Right hindlimb (tissue), 1 donor: ENCODE results near the gene MRPS27.
"Not testable (repeated sequence)": the region's sequence is repeated elsewhere in the genome, so short reads cannot be mapped to it uniquely, and the experiment has no call there.

ENCODE experiments used
- DNase-seq: peaks from one replicate; pipeline ENCODE4 v3.0.0-alpha.2; 2018

MRPS27 gene

GRCh38 chr5:72324189-72324825 is 4.3 kb upstream of the MRPS27 start:
- DNase-seq, result no peak

- DNase-seq, result peak; percentile 51
Observed at GRCh38 chr5:72319435-72319975, 535 bp downstream of the MRPS27 start.

- no peak for DNase-seq
Observed at GRCh38 chr5:72314571-72315172, 5.4 kb downstream of the MRPS27 start.

DNA sequence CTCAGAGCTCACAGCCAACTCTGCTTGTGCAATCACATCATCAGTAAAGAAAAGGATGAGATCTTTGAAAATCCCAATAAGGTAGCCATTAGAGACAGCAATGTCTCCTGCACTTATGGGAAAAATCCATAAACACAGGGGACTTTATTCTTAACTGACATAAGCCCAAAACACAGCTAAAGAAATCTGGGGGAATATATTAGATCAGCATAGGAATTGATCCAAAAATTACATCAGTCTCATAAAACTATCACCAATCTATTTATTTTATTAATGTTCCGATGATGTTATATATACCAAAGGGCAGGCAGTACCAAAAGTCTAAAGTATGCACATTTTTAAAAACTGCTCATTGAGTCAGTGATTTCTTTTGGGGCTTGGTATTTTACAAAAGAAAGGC is 6.9 kb downstream of the MRPS27 start:
- no peak for DNase-seq

- no peak for DNase-seq
Observed at GRCh38 chr5:72308853-72309191, 11.2 kb downstream of the MRPS27 start.

- peak; percentile 98 for DNase-seq
Observed at GRCh38 chr5:72307968-72308852, 11.8 kb downstream of the MRPS27 start.

DNA sequence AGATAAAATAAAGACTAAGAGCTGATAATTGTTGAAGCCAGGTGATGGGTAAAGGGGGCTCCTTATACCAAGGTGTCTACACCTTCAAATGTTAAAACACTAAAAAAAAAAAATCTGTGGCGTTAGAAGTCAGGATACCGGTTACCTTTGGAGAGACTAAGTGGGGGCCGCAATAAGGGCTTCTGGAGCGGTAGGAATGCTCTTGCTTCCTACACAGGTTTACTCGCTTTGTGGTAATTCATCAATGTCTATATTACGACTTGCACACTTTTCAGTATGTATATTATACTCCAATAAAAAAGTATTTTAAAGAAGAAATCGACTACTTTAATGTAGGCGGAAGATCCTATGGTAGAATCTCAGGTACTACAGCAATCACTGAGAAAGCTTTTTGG is 12.5 kb downstream of the MRPS27 start:
- DNase-seq, result no peak

DNA sequence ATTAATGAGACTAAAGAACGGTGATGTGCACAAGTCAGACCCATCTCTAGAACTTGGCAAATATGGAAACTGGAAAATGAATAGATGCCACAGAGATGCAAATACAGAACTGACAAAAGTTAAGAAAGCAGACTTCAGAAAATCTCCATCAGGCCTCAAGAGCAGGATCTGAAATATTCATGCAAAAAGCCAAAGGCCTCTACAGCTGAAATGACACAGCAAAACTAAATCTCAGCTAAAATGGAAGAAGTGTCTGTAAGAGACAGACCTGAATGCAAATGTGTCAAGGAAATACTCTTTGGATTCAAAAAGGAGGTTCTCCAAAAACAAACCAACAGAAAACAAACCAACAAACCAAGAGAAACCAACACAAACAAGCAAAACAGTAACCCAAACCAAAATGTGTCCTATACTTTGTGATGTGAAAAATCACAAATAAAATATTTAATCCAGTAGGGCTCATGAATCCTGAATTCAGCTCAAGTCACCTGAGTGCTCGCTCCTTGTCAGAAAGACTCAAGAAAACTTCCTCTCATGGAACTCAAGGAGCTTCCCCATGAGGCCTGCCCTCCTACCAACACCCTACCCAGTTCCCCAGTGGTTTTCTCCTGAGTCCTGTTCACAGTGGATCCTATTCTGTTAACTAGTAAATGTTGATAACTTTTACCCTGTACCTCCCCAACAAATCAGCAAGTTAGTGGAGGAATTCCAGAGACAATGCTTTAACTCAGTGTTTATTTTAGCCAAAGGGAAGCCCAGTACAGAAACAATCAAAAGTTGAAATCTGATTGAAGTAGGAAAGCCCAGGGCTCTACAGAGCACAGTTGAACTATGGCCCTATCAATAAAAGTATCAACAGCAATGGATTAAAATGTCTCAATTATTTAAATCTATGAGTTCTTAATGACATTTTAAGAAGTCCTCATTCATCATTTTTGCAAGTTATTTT is 14.6 kb downstream of the MRPS27 start:
- DNase-seq, result no peak

- no peak for DNase-seq
Observed at GRCh38 chr5:72302171-72302570, 17.9 kb downstream of the MRPS27 start.

- no peak for DNase-seq
Observed at GRCh38 chr5:72301557-72301956, 18.5 kb downstream of the MRPS27 start.

DNA sequence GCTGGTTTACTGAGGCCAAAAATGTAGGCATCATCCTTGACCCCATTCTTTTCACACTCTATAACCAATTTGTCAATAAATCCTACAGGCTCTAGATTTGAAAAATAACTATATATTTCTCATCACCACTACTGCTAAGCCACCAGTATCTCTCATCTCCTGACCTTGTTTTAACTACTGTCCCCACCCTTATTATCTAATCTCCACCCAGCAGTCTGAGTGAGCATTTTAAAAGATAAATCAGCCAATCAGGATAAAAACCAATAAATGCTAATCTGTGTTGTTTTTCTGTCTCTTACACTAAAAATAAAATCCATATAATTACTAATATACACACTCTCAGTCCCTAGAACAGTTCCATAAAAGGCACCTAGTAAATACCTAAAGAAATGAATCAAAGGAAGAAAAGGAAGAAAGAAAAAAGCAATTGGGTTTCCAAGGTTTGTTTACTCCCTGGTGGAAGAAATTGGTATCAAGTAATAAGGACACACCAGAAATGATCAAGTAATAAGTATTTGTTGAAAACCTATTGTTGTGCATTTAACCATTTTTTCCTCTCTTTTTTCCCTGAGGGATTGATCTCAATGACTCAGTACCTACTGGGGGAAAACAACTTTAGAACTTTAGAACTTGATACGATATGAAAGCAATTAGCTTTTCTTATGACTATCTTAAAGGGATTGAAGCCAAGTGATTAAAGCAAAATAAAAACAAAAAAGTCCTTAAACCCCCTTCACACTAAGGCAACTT is 19.3 kb downstream of the MRPS27 start:
- no peak for DNase-seq

- DNase-seq, result no peak
Observed at GRCh38 chr5:72298711-72299110, 21.3 kb downstream of the MRPS27 start.

DNA sequence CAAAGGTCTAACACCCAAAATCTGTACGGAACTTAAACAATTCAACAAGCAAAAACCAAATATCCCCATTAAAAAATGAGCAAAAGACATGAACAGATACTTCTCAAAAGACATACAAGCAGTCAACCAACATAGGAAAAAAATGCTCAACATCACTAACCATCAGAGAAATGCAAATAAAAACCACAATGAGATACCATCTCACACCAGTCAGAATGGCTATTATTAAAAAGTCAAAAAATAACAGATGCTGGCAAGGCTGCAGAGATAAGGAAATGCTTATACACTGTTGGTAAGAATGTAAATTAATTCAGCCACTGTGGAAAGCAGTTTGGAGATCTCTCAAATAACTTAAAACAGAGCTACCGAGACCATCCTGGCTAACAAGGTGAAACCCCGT is 21.9 kb downstream of the MRPS27 start:
- not testable (repeated sequence) for DNase-seq

- no peak for DNase-seq
Observed at GRCh38 chr5:72296256-72296655, 23.8 kb downstream of the MRPS27 start.

- no peak for DNase-seq
Observed at GRCh38 chr5:72295539-72295938, 24.5 kb downstream of the MRPS27 start.

DNA sequence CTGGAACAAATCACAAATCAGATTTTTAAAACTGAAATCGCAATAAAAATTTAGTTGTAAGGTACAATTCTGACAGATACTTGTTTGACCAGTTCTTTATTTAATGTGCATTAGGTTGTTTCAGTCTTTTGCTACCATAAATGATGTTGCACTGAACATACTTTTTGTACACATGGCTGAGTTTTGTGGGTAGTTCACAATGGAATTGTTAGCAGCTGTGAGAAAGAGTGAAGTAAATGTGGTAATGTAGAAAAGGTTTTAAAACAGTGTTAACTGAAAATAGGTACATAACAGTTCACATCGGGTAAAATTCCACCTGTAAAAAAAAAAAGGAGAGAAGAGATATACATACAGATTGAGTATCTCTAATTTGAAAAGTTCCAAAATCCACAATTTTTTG is 25.6 kb downstream of the MRPS27 start:
- DNase-seq, result no peak

DNA sequence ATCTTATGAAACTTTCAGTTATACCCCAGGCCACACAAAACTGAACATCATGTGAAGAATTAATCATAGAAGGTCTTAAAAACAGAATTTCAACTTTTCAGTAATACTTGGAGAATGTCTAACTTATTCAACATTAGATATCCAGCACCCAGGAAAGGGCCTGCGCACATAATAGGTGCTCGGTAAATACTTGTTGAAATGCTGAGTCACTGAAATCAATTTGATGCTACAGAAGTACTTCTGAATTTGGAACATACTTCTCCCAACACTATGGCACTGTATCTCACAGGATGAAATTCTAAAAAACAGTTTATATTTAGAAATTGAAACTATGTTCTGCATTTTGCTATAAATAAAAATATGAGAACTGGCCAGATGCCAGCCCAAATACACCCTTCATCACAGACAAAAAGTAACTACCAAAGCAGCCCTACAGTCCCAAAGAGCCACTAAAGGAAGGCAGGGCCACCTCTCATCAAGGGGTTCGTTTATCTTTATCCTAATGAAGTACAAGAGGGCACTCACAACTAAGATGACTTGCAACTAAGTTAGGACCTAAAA is 26.5 kb downstream of the MRPS27 start:
- no peak for DNase-seq

GRCh38 chr5:72292411-72292810 is 27.6 kb downstream of the MRPS27 start:
- no peak for DNase-seq

GRCh38 chr5:72291601-72292000 is 28.4 kb downstream of the MRPS27 start:
- DNase-seq, result no peak

GRCh38 chr5:72290356-72291133 is 29.5 kb downstream of the MRPS27 start:
- no peak for DNase-seq

GRCh38 chr5:72288924-72289323 is 31.1 kb downstream of the MRPS27 start:
- DNase-seq, result peak; percentile 42
